Gastroesophageal sphincter (tissue), 2 donors: ENCODE measurements around the gene KRTAP10-2.

Source experiments
- EP300 ChIP-seq: sonication (generic); formaldehyde crosslinking; IDR thresholded peaks from one replicate; pipeline ENCODE4 v1.6.1; 2017; ENCODE audit warnings: antibody characterized with exemption, mild to moderate bottlenecking
- POLR2A ChIP-seq, 2 donors: fragments of 450-650 bp; IDR thresholded peaks; one replicate each; pipeline ENCODE4 v1.6.1; 2017; ENCODE audit warnings: antibody characterized with exemption in 2 of 2, mild to moderate bottlenecking in 2 of 2, moderate library complexity in 1 of 2

DNA sequence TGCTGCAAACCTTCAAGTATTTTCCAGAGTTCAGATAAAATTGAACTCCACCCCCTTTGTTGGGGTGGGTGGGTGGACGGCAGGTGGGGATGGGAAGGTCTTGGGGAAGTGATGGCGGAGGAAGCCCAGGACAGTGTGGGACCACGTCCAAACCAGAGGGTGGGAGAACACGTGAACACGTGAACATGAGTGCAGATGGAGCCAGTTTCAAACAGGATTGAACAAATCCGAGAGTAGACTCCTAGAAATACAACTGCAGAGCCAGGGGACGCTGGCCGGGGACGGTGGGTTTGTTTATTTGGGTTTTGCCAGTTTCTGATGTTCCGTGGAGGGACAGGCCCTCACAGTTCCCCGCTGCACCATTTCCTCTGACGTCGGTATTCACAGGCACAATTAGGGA is 2.9 kb downstream of the KRTAP10-2 start:
- TF ChIP-seq EP300, result no peak
- TF ChIP-seq POLR2A (IDR thresholded peaks at IDR 0.05), result no peak
